Stimulated activated CD8-positive, alpha-beta memory T cell treated with anti-CD3 and anti-CD28 coated beads, Interleukin-7, amount 100 ng/mL, for 1 hour (primary cell): ENCODE data around the gene RGS9.
"Not testable (repeated sequence)": the region's sequence is repeated elsewhere in the genome, so short reads cannot be mapped to it uniquely, and the experiment has no call there.

ENCODE experiments used
- DNase-seq, 2 donors: peaks; one replicate each; pipeline ENCODE4 v3.0.0-alpha.2; 2020; ENCODE audit warnings: low read depth in 2 of 2

RGS9 gene

DNA sequence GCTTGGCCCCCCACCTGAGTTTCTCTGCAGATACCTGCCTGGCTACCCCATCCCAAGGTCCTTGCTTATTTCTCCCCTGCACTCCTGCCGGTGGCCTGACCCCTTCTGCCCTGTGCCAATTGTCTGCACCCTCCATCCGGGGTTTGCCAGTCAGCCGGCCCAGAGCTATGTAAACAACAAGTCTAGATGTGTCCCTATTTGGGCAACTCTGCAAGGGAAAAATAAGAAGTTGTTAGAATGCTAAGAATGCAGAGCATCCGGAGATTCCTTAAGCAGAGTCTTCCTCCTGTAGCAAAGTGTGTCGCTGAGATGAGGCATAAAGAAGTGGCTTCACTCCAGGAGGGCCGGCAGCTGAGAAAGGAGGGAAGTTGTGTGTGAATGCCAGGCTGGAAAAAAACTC, 46.6 kb downstream of the RGS9 start:
- no peak for DNase-seq

DNA sequence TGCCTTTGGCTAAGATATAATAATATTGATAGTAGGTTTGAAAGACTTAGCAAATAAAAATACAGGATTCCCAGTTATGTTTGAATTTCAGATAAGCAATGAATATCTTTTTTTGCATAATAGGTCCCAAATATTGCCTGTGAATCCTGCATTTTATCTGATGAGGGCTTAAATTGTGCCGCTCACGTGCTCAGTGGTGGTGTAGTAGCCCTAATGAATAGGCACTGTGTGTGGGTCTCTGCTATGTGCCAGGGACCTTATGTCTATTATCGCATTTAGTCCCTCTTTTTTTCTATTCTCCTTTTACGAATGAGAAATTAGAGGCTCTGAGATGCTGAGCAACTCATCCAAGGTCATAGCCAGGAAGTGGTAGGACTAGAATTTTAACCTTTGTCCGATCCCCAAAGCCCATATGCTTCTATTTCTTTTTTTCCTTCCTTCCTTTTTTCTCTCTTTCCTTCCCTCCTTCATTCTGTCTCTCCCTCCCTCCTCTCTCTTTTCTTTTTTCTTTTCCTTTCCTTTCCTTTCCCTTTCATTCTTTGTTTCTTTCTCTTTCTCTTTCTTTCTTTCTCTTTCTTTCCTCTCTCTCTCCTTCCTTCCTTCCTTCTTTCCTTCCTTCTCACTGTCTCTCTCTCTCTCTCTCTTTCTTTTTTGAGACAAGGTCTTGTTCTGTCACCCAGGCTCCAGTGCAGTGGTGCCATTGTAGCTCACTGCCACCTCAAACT, 47.2 kb downstream of the RGS9 start:
- DNase-seq, result no peak

DNA sequence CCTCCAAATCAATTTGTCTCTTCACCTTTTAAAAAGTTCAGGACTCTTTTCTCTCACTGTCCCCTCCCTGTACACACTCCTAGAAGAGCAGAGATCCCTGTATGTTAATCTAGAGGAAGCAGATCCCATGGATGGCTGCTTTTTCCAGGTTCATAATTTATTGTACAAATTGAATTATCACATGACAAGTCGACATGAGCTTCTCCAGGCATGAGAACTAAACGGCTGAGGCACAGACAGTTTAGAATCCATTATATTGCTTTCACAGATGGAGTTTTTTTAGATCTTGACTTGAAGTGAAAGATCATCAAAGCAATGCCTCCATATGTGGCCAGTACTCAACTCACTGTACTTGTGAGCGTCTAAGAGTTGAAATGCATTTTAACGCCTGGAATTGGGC, 47.9 kb downstream of the RGS9 start:
- no peak for DNase-seq

DNA sequence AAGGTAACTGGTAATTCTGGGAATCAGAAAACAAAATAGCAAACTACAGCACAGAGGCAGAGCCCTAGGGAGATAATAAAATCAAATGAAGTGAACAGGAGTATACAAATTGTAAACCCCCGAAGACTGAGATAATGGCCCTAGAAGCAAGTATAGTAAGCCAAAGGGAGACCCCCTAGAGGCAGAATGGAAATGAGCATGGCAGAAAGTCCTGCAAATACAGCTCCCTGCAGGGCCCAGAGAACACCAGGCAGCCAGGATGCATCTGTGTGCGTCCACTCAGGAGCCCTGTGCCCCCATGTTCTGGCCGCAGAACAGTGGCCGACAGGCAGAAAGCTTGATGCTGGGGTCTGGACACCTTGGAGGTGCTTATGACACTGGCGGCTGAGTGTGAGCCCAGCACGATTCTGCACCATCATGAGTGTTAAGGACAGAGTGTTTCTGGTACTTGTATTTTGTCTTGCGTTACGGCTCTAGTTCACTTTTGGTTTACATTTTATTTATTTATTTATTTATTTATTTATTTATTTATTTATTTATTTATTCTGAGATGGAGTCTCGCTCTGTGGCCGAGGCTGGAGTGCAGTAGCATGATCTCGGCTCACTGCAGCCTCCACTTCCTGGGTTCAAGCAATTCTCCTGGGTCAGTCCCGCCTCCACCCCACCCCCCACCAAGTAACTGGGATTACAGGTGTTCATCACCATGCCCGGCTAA, 48.7 kb downstream of the RGS9 start:
- DNase-seq, result no peak

DNA sequence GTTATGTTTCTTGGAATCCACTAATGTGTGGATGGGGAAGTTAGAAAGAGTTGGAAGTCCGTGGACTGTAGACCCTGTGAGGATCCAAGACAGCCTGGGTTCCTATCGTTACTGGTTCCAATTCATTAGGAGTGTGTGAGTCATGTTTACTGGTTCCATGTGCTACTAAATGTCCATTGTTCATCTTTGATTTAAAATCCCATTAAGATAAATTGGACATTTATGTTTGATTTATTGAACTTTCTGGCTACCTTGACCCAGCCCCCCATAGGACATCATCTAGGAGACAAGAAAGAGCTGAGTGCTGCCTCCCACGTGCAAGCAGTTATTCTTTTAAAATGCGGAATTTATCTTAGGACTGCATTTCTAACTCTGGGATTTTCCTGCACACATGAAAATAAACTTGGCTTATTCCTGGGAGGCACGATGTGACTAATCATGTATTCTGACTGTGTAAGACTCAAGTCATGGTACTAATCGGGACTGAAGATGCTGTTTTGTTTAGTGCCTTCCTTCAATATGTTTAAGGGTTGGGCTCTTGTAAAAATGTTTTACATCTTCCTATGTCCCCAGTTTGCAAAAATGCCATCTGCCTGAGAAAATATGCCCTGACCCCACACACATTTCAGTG, 53.4 kb downstream of the RGS9 start:
- DNase-seq, result no peak

DNA sequence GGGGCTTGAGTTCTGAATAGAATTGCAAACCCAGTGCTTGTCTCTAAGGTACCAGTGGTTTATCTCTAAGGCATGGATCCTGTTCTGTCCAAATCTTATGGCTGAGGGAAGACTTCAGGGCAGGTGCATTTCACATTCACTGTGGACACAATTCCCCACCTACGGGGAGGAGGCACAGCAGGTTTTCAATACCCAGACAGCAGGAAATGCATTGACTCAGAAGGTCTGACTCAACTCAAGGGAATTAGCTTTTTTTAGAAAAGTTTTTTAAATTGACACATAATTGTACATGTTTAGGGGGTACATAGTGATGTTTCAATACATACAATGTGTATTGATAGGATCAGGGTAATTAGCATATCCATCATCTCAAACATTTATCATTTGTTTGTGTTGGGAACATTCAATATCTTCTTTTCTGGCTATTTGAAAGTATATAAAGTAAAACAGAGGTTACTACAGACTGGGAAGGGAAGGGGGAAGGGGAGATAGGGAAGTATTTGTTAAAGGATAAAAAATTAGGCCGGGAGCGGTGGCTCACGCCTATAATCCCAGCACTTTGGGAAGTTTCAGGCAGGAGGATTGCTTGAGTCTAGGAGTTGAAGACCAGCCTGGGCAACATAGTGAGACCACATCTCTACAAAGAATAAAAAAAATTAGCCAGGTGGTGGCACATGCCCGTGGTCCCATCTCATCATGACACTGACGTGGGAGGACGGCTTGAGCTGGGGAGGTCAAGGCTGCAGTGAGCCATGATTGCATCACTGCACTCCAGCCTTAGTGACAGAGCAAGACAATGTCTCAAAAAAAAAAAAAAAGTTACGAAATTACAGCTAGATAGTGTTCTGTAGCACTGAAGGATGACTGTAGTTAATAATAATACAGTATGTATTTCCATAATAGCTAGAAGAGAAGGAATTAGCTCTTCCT, 54.9 kb downstream of the RGS9 start:
- no peak for DNase-seq

DNA sequence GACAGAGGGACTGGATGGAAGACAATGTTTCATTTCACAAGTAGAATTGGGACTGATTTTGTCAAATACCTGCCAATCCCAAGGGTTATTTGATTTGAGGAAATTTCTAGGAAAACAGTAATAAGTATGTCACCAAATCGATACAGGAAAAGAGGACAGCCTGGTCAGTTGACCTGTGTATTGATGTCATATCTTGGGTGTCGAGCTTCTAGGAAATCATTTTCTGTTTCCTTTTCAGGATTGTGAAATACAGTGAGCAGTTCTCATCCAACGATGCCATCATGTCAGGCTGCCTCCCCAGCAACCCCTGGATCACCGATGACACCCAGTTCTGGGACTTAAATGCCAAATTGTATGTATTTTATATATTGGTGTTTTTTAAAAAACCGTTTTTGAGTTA, 56.1 kb downstream of the RGS9 start:
- no peak for DNase-seq

DNA sequence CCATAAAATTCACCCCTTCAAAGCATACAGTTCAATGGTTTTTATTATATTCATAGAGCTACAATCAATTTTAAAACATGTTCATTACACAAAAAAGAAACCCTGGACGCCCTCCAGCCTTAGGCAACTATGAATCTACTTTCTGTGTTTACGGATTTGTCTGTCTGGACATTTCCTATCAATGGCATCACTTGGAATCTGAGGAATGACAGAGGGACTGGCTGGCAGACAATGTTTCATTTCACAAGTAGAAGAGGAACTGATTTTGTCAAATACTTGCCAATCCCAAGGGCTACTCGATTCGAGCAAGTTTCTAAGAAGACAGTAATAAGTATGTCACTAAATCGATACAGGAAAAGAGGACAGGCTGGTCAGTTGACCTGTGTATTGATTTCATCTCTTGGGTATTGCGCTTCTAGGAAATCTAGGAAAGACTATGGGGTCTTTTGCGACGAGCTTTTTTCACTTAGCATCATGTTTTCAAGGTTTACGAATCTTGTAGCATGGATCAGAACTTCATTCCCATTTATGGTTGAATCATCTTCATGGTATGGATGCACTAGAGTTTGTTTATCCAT, 56.6 kb downstream of the RGS9 start:
- DNase-seq, result no peak

DNA sequence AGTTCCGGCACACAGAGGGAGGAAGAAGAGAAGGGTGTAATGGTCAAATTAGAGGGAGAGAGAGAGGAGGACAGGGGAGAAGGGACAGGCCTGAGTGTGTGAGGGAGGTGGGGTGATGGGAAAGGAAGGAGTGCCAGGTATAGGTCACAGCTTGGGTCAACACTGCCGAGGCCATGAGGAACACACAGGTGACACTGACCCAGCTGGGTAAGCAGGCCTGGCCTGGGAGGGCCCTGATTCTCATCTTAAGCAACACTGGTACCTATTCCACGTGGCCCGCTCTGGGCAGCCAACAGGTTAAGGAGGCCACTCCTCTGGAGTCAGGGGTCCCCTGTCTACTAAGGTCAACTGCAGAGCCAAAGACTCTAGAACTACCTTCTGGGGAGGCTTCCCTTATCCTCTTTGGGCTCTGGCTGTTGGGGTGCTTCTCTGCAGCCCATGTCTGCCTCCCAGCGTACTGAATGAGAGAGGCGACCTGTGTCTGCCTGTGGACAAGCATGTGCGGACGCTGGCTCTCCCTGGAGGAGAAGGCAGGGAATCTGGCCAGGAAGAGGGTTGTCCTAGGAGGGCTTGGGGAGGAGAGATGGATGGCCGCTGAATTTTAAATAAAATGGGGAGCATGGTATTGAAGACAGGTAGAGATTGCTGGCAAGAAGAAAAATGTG, 57.6 kb downstream of the RGS9 start:
- no peak for DNase-seq

DNA sequence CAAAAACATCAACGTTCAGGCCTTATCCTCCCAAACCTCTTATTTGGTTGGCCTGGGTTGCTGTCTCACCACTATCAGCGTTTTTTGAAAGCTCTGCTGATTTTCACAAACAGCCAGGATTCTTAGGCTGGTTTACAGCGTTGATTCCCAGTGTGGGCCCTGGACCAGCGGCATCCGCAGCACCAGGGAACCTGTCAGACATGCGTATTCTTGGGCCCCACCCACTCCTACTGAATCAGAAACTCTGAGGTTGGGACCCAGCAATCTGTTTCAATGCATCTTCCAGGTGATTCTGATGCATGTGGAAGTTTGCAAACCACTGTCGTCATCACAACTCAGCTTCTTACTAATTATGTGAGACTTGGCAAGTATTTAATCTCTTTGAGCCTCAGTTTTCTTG, 58.5 kb downstream of the RGS9 start:
- DNase-seq, result no peak

DNA sequence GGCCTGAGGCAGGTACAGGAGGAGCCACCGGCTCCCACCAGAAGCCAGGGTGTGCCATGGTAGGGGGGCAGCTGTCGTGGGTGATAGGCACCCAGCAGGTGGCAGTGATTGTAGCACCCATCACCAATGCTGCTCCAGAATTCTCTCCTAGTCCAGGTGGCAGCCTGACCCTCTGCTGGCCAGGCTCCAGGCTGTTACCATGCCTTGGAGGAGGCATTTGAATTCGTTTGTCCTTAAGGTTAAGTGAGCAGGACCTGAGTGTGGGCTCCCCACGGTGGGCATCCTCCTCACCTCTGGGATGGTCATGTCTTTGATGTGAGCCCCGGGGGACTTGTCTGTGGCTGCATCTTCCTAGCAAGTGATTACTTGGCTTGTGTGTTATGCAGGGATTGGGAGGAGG, 59.4 kb downstream of the RGS9 start:
- no peak for DNase-seq

DNA sequence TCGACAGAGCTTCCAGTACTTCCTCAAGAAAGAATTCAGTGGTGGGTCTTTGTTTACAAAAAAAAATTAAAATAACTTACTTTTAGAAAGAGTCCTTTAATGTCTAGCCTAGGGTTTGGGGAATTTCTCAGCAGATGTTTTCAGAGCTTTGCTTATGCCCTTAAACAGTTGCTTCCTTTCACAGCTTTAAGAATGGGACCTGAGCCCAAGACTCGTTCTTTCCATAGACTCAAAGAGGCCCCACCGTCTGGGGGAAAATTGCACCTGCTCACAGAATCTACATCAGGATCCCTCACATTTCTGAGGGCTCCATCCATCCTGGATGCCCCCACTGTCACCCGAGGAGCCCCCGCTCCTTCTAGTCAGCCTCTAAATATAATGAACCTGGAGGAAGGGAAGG, 60.0 kb downstream of the RGS9 start:
- no peak for DNase-seq

DNA sequence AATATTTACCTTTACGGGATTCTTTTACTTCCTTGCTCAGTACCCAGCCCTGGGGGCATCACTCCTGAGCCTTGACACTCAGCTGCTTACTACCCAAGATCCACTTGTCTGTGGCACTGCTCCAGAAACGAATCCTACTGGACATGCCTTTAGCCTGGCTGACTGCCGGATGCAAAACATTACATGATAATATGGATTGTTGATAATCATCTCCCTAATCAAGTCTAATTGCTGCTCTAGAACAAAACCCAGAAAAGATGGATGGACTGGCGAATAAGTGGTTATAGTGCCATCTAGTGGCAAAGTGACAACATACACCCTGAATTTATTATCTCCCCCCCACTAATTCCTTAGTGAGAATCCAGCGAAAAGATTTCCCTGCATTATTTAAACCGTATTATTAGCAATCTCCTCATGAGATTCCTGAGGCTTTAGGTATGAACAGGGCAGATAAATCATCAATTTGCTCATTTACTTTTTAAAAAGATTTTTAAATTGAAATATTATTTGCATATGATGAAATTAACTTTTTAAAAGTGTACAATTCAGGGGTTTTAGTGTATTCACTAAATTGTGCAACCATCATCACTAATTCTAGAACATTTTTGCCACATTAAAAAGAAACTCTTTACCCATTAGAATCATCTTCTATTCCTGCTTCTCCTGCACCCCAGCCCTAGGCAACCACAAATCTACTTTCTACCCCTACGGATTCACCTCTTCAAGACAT, 61.6 kb downstream of the RGS9 start:
- DNase-seq, result no peak

DNA sequence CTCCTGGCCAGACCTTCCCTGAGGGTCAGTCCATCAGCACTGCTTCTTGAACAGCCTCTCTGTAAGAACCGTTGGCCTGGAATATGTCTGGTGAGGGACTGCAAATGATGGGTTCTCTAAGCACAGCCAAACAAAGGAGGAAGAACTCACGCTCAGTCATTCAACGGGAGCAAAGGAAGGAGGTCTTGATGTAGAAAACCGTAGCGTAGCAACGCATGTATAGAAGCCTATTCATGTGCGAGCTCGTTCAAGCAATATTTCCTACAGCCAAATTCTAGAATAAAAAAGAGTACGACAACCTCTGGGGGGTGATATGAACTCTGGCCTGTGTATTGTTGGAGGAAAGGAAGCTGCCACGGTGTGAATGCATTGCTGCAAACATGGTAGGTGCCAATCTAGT, 64.2 kb downstream of the RGS9 start:
- no peak for DNase-seq

DNA sequence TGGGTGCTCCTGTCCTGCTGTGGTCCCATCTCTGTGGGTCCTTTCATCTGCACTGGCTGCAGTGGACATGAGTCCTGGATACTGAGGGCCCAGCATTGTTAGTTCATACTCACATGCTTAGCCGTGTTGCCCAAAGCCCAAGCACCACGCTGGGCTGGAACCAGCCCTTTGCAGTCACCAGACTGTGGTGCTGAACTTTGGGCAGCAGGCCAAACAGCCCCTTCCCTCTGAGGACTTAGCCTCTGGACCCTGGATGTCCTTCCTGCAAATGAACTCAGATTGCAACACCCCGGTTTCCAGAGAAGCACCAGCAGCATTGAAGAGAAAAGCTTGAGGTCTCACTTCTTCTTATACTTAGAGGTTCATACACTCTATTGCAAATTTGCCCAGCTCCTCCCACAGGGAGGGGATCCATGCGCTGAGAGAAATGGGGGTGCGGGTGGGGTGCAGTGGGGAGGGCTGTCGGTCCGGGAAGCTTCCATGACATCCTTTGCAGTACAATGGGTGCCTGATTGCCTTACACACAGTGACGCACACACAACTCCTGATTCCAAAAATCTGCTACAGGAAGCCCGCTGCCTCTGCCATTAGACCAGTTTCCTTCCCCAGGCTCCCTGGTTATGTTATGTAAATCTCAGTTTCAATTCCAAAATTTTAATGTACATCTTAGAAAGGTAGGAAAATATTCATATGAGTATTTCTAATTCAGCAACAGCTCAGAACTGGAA, 65.8 kb downstream of the RGS9 start:
- DNase-seq, result no peak

DNA sequence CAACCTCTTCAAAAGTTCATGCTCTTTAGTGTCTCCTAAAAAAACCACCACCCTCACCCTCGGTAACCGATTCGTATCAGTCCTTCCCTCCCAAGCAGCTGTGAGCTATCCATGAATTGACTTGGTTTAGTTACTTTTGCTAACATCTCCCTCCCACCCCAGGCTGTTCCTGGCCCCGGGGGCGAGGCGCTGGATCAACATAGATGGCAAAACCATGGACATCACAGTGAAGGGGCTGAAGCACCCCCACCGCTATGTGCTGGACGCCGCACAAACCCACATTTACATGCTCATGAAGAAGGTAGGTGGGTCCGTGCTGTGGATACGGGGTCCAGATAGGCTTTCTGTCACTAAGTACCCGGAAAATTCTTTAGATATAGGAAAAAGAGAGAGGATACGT, 66.8 kb downstream of the RGS9 start:
- DNase-seq, result no peak

DNA sequence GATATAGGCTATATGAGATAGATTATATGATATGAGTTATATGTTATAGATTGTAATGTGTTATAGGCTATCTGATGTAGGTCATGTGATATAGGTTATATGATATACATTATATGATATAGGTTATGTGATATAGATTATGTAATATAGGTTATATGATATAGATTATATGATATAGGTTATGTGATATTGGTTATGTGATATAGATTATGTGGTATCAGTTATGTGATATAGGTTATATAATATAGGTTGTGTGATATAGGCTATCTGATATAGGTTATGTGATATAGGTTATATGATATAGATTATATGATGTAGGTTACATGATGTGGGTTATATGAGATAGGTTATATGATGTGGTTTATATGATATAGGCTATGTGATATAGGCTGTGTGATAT, 68.5 kb downstream of the RGS9 start:
- no peak for DNase-seq

DNA sequence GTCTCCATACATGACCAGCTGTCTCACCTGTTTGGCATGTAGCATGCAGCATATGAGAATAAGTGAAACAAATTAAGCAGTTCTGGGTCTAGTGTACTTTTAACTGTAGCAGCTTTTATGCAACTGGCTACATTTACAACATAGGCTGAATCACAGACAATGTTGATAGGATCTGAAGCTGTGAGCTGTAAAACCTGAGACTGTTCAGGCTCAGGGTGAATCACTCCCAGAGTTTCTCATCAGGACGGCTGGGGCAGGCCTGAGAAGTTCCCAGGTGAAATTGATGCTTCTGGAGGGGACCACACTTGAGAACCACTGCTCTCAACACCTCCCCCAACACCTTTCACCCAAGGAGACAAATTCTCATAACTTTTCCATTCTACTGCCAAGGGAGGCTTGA, 70.3 kb downstream of the RGS9 start:
- not testable (repeated sequence) for DNase-seq

DNA sequence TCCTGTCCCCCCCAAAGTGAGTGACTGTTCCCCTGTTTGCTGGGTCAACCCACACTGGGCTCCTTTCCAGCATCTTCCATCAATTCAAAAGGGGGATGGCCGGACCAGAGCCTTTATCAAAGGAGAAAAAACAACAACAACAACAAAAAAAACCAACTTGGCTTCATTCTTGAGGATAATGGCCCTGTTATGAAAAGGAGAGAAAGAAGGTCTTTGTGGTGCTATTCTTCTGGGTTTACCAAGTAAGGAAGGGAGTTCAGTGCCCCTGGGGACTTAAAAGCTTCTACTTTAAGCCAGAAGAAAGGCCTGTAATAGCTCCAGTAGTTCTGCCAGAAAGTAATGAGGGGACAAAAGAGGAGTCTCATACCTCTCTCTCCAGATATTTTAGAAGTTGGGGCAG, 71.5 kb downstream of the RGS9 start:
- DNase-seq, result no peak

DNA sequence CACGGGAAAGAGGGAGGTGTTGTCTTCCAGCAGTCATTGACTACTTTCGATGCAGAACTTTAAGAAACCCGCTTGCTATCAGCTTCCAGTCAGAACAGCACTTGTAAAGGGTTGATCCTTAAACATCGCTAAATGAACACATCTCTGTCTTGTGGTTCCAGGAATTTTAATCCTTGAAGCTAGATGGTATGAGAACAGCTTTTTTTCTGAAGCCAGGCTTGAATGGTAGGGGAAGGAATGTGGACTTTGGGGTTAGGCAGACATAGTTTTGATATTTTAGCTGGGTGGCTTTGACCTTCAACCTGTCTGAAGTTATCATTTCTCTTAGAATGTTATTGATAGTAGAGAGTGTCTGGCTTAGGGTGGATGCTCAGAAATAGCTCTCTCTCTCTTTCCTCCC, 81.1 kb downstream of the RGS9 start:
- DNase-seq, result no peak
